KMS-11 (cell line): ENCODE measurements around the gene PDZRN4.

Experiments used
- H2AFZ ChIP-seq: fragments of 200-600 bp; sonication (generic); 2 replicates; pipeline ENCODE4 v1.6.1; 2016; ENCODE audit warnings: antibody characterized with exemption, mixed run types, low read depth
- H3K27ac ChIP-seq: fragments of 200-600 bp; sonication (generic); 2 replicates; pipeline ENCODE4 v1.6.1; 2016; ENCODE audit warnings: mild to moderate bottlenecking, mixed run types
- H3K27me3 ChIP-seq: fragments of 200-600 bp; sonication (generic); 2 replicates; pipeline ENCODE4 v1.6.1; 2017; ENCODE audit warnings: mild to moderate bottlenecking, low read depth, mixed run types, moderate library complexity; ENCODE audit not compliant: insufficient read depth
- H3K36me3 ChIP-seq: fragments of 200-600 bp; sonication (generic); 2 replicates; pipeline ENCODE4 v1.6.1; 2017; ENCODE audit warnings: mild to moderate bottlenecking, mixed run types; ENCODE audit not compliant: insufficient read depth
- H3K4me1 ChIP-seq: fragments of 200-600 bp; sonication (generic); 2 replicates; pipeline ENCODE4 v1.6.1; 2016; ENCODE audit warnings: mild to moderate bottlenecking, low read depth, mixed run types; ENCODE audit not compliant: poor library complexity, severe bottlenecking
- H3K4me2 ChIP-seq: fragments of 200-600 bp; sonication (generic); 2 replicates; pipeline ENCODE4 v1.7.0; 2016; ENCODE audit warnings: mild to moderate bottlenecking, mixed run types
- H3K4me3 ChIP-seq: fragments of 200-600 bp; sonication (generic); IDR thresholded peaks from 2 replicates; pipeline ENCODE4 v1.6.1; 2017; ENCODE audit warnings: low read depth, low read length, mixed read lengths; ENCODE audit not compliant: insufficient read depth
- H3K79me2 ChIP-seq: fragments of 200-600 bp; sonication (generic); 2 replicates; pipeline ENCODE4 v1.6.1; 2016; ENCODE audit warnings: low read depth, mixed run types; ENCODE audit not compliant: insufficient read depth
- H3K9ac ChIP-seq: fragments of 200-600 bp; sonication (generic); 2 replicates; pipeline ENCODE4 v1.6.1; 2016; ENCODE audit warnings: mild to moderate bottlenecking, mixed run types
- H4K20me1 ChIP-seq: fragments of 200-600 bp; sonication (generic); 2 replicates; pipeline ENCODE4 v1.6.1; 2016; ENCODE audit warnings: mild to moderate bottlenecking, mixed run types; ENCODE audit not compliant: insufficient read depth
- TF ChIP-seq, protein P1 (sequence below): fragments of 200-600 bp; sonication (generic); conservative IDR thresholded peaks from 2 replicates; pipeline ENCODE4 v1.6.1; 2017; ENCODE audit warnings: low read depth, mild to moderate bottlenecking, antibody characterized with exemption, low read length, moderate library complexity, mixed read lengths

The PDZRN4 gene

DNA sequence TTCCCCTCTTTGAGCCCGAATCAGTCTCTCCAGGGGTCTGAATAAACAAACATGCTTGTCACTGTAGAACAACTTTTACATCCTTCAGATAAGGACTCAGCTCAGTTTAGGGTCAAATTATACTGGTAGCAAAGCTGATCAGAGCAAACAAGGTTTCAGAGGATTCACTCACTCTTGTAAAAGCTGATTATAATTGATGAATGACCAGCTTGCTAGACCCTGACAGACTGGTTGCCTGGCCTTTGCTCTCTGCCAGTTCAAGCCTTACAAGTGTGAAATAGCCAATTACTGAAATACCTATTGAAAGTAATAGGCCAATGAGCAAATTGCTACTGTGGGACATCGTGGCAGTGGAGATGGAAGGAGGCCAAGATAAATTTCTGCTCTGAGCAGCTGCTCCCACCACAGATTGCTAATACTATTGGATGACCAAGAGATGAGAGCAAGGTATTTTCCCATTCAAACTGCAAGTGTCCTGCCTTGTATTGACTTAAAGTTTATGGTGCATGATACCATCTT lies 177.6 kb downstream of the PDZRN4 start:
- Histone ChIP-seq H3K36me3 (no peaks in the 10 kb centered on the region; the same call in 1 of the 2 replicates), H3K4me3 (no peak overlapping the region), H3K27me3 (no peaks in the 10 kb centered on the region), H2AFZ (no peak overlapping the region), H3K9ac (no peak overlapping the region), H3K27ac (no peak overlapping the region), H3K4me1 (no peaks in the 10 kb centered on the region), H3K4me2 (no peak overlapping the region), H3K79me2 (no peaks in the 10 kb centered on the region), H4K20me1 (no peaks in the 10 kb centered on the region)
- TF ChIP-seq, protein P1, sequence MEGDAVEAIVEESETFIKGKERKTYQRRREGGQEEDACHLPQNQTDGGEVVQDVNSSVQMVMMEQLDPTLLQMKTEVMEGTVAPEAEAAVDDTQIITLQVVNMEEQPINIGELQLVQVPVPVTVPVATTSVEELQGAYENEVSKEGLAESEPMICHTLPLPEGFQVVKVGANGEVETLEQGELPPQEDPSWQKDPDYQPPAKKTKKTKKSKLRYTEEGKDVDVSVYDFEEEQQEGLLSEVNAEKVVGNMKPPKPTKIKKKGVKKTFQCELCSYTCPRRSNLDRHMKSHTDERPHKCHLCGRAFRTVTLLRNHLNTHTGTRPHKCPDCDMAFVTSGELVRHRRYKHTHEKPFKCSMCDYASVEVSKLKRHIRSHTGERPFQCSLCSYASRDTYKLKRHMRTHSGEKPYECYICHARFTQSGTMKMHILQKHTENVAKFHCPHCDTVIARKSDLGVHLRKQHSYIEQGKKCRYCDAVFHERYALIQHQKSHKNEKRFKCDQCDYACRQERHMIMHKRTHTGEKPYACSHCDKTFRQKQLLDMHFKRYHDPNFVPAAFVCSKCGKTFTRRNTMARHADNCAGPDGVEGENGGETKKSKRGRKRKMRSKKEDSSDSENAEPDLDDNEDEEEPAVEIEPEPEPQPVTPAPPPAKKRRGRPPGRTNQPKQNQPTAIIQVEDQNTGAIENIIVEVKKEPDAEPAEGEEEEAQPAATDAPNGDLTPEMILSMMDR, result no peak

DNA sequence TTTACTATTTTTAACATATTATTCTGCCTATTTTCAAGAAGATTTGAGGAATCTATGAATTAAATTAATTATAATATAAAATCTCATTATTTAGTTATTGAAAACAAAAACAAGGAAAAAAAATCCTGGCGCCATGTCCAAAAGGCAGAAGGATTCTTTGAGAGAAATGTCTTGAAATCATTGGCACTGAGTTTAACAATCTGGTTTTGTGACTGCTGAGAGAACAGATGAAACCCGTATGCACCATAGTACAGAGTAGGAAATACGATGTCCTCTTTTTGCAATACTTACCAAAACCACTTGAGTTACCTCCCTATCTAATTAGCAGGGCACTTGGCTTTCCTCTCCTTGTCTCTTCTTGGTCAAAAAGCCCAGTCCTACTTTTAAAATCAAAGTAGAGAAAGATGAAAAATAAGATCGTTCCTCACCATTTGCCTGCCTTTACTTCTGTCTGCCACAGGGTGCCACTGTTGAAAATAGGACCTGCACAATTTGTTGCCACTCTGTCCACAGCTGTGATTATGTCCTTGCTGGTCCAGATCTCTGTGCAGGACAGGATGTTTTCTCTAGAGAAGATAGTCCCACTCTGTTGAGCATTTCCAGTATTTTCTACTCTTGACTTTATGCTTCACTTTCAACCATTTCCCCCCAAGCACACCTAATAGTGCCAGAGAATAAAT lies 179.7 kb downstream of the PDZRN4 start:
- Histone ChIP-seq H3K27ac (no peak overlapping the region), H3K79me2 (no peaks in the 10 kb centered on the region), H3K4me1 (no peaks in the 10 kb centered on the region), H4K20me1 (no peaks in the 10 kb centered on the region), H2AFZ (no peak overlapping the region), H3K4me3 (no peak overlapping the region), H3K36me3 (no peaks in the 10 kb centered on the region; the same call in 1 of the 2 replicates), H3K27me3 (no peaks in the 10 kb centered on the region), H3K9ac (no peak overlapping the region), H3K4me2 (no peak overlapping the region)
- TF ChIP-seq, protein P1, result peak; percentile 43; the same call in 1 of the 2 replicates

DNA sequence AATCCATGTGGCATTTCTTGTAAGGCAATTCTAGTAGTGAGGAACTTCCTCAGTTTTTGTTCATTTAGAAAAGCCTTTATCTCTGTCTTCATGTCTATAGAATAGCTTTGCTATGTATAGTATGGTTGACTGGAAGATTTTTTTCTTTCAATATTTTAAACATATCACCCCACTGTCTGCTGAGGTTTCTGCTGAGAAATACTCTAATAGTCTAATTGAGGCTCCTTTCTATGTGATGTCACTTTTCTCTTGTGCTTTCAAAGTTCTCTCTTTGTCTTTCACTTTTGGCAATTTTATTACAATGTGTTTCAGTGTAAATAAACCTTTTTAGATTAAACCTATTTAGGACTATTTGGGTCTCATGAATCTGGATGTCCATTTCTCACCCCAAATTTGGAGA lies 192.8 kb downstream of the PDZRN4 start:
- Histone ChIP-seq H3K4me2 (no peak overlapping the region), H3K36me3 (no peaks in the 10 kb centered on the region), H3K27ac (no peak overlapping the region), H2AFZ (no peak overlapping the region), H3K4me1 (no peaks in the 10 kb centered on the region), H3K27me3 (no peaks in the 10 kb centered on the region), H4K20me1 (no peaks in the 10 kb centered on the region), H3K4me3 (no peak overlapping the region), H3K79me2 (no peaks in the 10 kb centered on the region), H3K9ac (no peak overlapping the region)
- TF ChIP-seq, protein P1, result no peak

DNA sequence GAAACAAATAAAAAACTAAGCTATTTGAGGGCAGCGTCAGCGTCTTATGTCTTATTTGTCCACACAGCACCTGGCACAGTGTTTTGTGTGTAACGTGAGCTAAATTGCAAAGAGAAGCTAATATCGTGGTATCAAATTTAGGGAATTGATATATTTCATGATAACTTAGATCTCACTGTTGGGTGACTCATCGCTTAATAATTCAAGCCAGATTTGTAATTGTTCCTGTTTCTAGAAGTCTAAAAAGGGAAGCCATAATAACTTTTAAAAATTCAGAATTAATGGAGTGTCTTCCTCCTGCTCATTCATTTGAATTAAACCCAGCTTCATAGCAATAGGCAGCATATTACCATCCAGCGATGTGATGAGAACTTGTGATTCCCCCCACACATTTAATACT lies 214.7 kb downstream of the PDZRN4 start:
- Histone ChIP-seq H4K20me1 (no peaks in the 10 kb centered on the region), H2AFZ (no peak overlapping the region), H3K4me3 (no peak overlapping the region), H3K4me2 (no peak overlapping the region), H3K9ac (no peak overlapping the region), H3K27ac (no peak overlapping the region), H3K4me1 (no peaks in the 10 kb centered on the region), H3K79me2 (no peaks in the 10 kb centered on the region), H3K36me3 (no peaks in the 10 kb centered on the region), H3K27me3 (no peaks in the 10 kb centered on the region)
- TF ChIP-seq, protein P1, result no peak
